C1 segment of cervical spinal cord (tissue), 14 donors: Measurements from ENCODE around the gene PCED1B.
"Not testable (repeated sequence)": the region's sequence is repeated elsewhere in the genome, so short reads cannot be mapped to it uniquely, and the experiment has no call there.

Source experiments
- DNase-seq, 14 donors: peaks; one replicate each; lab custom pipeline; 2025; lab: John Stamatoyannopoulos, UW

Gene PCED1B

GRCh38 chr12:47272412-47273190, 193.2 kb downstream of the PCED1B start:
- DNase-seq: no peak

GRCh38 chr12:47273191-47273626, 193.8 kb downstream of the PCED1B start:
- DNase-seq: no peak

GRCh38 chr12:47274760-47275159, 195.3 kb downstream of the PCED1B start:
- DNase-seq: no peak

- no peak for DNase-seq
These were observed 196.8 kb downstream of the PCED1B start for GRCh38 chr12:47276253-47276620.

GRCh38 chr12:47276621-47277309, 197.3 kb downstream of the PCED1B start:
- DNase-seq: no peak

- no peak for DNase-seq
These were observed 198.6 kb downstream of the PCED1B start for GRCh38 chr12:47277972-47278448.

GRCh38 chr12:47279758-47280157, 200.3 kb downstream of the PCED1B start:
- not testable (repeated sequence) for DNase-seq

GRCh38 chr12:47280543-47281300, 201.3 kb downstream of the PCED1B start:
- no peak for DNase-seq

GRCh38 chr12:47281667-47282171, 202.3 kb downstream of the PCED1B start:
- DNase-seq: no peak

GRCh38 chr12:47282206-47282605, 202.8 kb downstream of the PCED1B start:
- no peak for DNase-seq
